Measurements from ENCODE around the gene FGFBP1. TPM values are rescaled to one million over a fixed set of nuclear protein-coding genes. Genes with fewer than 3 reads are reported as not detected.

FGFBP1 gene
- total and polyA plus RNA-seq, 2 of the 4 experiments (the other 2 are of a cell fraction): under 0.01 TPM; not detected in 1

DNA sequence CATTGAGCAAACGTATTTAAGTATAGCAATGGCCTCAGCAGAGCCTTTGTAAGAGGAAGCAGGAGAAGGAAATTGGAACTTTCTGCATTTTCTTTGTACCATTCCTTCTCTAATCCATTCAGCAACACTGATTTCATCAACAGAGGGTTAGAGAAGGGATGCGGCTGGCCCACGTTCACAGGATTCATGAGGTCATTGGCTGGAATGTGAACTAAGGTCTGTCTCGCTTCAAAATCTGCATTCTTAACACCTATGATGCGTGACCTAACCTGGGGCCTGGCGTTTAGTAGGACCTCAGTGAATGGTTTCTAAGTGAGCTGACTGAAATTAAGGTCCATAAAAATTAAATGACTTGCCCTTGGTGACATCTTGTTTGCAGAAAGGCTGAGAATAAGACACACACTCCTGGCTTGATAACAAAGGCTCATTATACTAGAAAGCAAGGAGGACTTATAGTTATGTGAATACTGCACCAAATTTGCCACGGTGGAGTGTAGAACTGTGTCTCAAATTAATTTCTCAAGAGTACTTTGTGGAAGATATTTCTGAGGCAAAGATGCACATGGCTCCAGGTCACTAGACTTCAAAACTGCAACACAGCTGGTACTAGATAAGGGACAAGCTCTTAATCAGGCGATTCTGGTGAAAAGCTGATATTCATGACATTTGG lies 25.4 kb downstream of the FGFBP1 start:
- Histone ChIP-seq H3K9me1 (ENCODE audit: insufficient read depth, low read length) (no peaks in the 10 kb centered on the region; the same call in 1 of the 2 replicates), H3K27ac (ENCODE audit: insufficient read depth, low read length) (no peak overlapping the region), H3K9ac (ENCODE audit: low read depth, low read length) (no peak overlapping the region), H2BK20ac (ENCODE audit: low read depth, low read length) (peak overlapping the region; percentile 78), H3K4me1 (ENCODE audit: control insufficient read depth, insufficient read depth, low read length) (peaks cover 7% of the 10 kb centered on the region), H3K27me3 (ENCODE audit: control insufficient read depth, insufficient read depth, low read length) (no peaks in the 10 kb centered on the region), H2AK9ac (replicated peaks; ENCODE audit: low read depth, low read length, poor library complexity) (no peak overlapping the region), H3K56ac (ENCODE audit: extremely low read depth, insufficient read depth, low read length) (no peak overlapping the region; the same call in 1 of the 2 replicates), H3K4me3 (ENCODE audit: insufficient read depth, low read depth, low read length) (no peak overlapping the region), H4K91ac (ENCODE audit: insufficient read depth, low read depth, low read length) (peak overlapping the region; percentile 18), H2BK120ac (ENCODE audit: low read depth, low read length) (peak overlapping the region; percentile 71), H2BK15ac (ENCODE audit: low read depth, low read length) (peak overlapping the region; percentile 77), H3K79me1 (ENCODE audit: low read depth in 1 of 2, low read length in 2 of 2) (no peaks in the 10 kb centered on the region), H2AFZ (replicated peaks; ENCODE audit: low read length, poor library complexity) (peak overlapping the region; percentile 48), H2BK5ac (ENCODE audit: low read depth, low read length, poor library complexity, severe bottlenecking) (peak overlapping the region; percentile 70), H3K4me2 (ENCODE audit: low read depth, low read length) (peak overlapping the region; percentile 55; the same call in 1 of the 2 replicates), H4K20me1 (ENCODE audit: insufficient read depth, low read length) (no peaks in the 10 kb centered on the region), H3K36me3 (ENCODE audit: control insufficient read depth, insufficient read depth, low read length) (no peaks in the 10 kb centered on the region), H4K8ac (ENCODE audit: low read depth in 2 of 2, low read length in 2 of 2) (peak overlapping the region; percentile 11 to 78; a peak in 3 of 4 replicates), H4K5ac (ENCODE audit: low read depth, low read length) (peak overlapping the region; percentile 34; the same call in 1 of the 2 replicates), H2AK5ac (ENCODE audit: low read depth, low read length) (peak overlapping the region; percentile 52; the same call in 1 of the 2 replicates), H3K14ac (replicated peaks; ENCODE audit: low read depth, low read length) (peak overlapping the region; percentile 62), H3K18ac (ENCODE audit: low read depth, low read length) (peak overlapping the region; percentile 75; the same call in 1 of the 2 replicates), H3K23ac (ENCODE audit: low read depth, low read length) (0 out of 2 replicates have a peak overlapping the region, but pooled peaks have one; percentile 7), H3K9me3 (ENCODE audit: control insufficient read depth, insufficient read depth, low read length) (peaks cover 7% of the 10 kb centered on the region), H3K4ac (ENCODE audit: low read depth, low read length) (peak overlapping the region; percentile 72)
- intact Hi-C loops (cut with micrococcal nuclease): loop anchor here (2.0 kb wide), 1 partner anchor 18 kb away; no protein-coding TSS in a partner anchor
- POLR2A ChIA-PET (ENCODE audit: unreplicated experiment): no interaction called here
- dilution Hi-C loops (cut with HindIII; ENCODE audit: low sequenced_read_pairs, unreplicated experiment): no loop called here
- BruUV-seq (replicated peaks): no TSS peak
- ATAC-seq (ENCODE audit: low read depth): peak; percentile 58
- peak; percentile 33 for DNase-seq
- in situ Hi-C loops (cut with MboI; ENCODE audit: low sequenced_read_pairs): no loop called here
- CTCF ChIA-PET: interaction anchor here (0.6 to 1.5 kb wide), 2 partner anchors 30 to 1568 kb away, joined by 3 to 4 read pairs; no protein-coding TSS in a partner anchor
- 83% methylated on average over 1 of the region's 8 CpGs; no CpG with 5 or more reads in 1 of the 2 experiments for WGBS, 2 experiments (ENCODE audit: extremely low coverage in 2 of 2, insufficient read length in 1 of 2)
- TF ChIP-seq RFX5 (IDR thresholded peaks at IDR 0.05; ENCODE audit: low read depth, low read length): no peak
- no peak for TF ChIP-seq FOS (IDR thresholded peaks at IDR 0.05; ENCODE audit: low read depth, low read length)
- no peak for TF ChIP-seq SMC3 (IDR thresholded peaks at IDR 0.05; ENCODE audit: low read depth, low read length)
- no peak for TF ChIP-seq NFE2L2 (IDR thresholded peaks at IDR 0.05; ENCODE audit: low read depth, low read length)
- TF ChIP-seq, protein P1, sequence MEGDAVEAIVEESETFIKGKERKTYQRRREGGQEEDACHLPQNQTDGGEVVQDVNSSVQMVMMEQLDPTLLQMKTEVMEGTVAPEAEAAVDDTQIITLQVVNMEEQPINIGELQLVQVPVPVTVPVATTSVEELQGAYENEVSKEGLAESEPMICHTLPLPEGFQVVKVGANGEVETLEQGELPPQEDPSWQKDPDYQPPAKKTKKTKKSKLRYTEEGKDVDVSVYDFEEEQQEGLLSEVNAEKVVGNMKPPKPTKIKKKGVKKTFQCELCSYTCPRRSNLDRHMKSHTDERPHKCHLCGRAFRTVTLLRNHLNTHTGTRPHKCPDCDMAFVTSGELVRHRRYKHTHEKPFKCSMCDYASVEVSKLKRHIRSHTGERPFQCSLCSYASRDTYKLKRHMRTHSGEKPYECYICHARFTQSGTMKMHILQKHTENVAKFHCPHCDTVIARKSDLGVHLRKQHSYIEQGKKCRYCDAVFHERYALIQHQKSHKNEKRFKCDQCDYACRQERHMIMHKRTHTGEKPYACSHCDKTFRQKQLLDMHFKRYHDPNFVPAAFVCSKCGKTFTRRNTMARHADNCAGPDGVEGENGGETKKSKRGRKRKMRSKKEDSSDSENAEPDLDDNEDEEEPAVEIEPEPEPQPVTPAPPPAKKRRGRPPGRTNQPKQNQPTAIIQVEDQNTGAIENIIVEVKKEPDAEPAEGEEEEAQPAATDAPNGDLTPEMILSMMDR (conservative IDR thresholded peaks at IDR 0.05; ENCODE audit: low read depth, low read length): no peak
- no peak for TF ChIP-seq MAFK (IDR thresholded peaks at IDR 0.05; ENCODE audit: low read depth, low read length)
- TF ChIP-seq POLR2A (IDR thresholded peaks at IDR 0.05; ENCODE audit: low read depth, low read length): no peak
- TF ChIP-seq CHD1 (IDR thresholded peaks at IDR 0.05; ENCODE audit: low read depth, low read length): no peak
- TF ChIP-seq, protein P2, sequence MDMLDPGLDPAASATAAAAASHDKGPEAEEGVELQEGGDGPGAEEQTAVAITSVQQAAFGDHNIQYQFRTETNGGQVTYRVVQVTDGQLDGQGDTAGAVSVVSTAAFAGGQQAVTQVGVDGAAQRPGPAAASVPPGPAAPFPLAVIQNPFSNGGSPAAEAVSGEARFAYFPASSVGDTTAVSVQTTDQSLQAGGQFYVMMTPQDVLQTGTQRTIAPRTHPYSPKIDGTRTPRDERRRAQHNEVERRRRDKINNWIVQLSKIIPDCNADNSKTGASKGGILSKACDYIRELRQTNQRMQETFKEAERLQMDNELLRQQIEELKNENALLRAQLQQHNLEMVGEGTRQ (IDR thresholded peaks at IDR 0.05; ENCODE audit: low read depth, low read length): no peak
- no peak for TF ChIP-seq RCOR1 (IDR thresholded peaks at IDR 0.05; ENCODE audit: insufficient replicate concordance, low read length)
- TF ChIP-seq CEBPB (IDR thresholded peaks at IDR 0.05; ENCODE audit: low read depth, low read length): no peak
- TF ChIP-seq BHLHE40 (IDR thresholded peaks at IDR 0.05; ENCODE audit: low read depth, low read length): no peak
- no peak for TF ChIP-seq MAZ (IDR thresholded peaks at IDR 0.05; ENCODE audit: borderline replicate concordance, low read depth, low read length)
- TF ChIP-seq, protein P3, sequence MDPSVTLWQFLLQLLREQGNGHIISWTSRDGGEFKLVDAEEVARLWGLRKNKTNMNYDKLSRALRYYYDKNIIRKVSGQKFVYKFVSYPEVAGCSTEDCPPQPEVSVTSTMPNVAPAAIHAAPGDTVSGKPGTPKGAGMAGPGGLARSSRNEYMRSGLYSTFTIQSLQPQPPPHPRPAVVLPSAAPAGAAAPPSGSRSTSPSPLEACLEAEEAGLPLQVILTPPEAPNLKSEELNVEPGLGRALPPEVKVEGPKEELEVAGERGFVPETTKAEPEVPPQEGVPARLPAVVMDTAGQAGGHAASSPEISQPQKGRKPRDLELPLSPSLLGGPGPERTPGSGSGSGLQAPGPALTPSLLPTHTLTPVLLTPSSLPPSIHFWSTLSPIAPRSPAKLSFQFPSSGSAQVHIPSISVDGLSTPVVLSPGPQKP (IDR thresholded peaks at IDR 0.05; ENCODE audit: borderline replicate concordance, low read depth, low read length): no peak

Measured in IMR-90 (cell line).